ENCODE results near the gene SCAMP4.

- TF ChIP-seq POLR2A (IDR thresholded peaks at IDR 0.05) (no peak), CTCF (IDR thresholded peaks at IDR 0.05) (no peak), POLR2AphosphoS5 (IDR thresholded peaks at IDR 0.05) (no peak)
Measured at GRCh38 chr19:1957562-1958248, 52.5 kb downstream of the SCAMP4 start.
